Measurements from ENCODE around the gene C1QL4. TPM values are rescaled to one million over a fixed set of nuclear protein-coding genes. Genes with fewer than 3 reads are reported as not detected.

The C1QL4 gene
- total RNA-seq, 1 experiment from 2014 or later, result not detected

DNA sequence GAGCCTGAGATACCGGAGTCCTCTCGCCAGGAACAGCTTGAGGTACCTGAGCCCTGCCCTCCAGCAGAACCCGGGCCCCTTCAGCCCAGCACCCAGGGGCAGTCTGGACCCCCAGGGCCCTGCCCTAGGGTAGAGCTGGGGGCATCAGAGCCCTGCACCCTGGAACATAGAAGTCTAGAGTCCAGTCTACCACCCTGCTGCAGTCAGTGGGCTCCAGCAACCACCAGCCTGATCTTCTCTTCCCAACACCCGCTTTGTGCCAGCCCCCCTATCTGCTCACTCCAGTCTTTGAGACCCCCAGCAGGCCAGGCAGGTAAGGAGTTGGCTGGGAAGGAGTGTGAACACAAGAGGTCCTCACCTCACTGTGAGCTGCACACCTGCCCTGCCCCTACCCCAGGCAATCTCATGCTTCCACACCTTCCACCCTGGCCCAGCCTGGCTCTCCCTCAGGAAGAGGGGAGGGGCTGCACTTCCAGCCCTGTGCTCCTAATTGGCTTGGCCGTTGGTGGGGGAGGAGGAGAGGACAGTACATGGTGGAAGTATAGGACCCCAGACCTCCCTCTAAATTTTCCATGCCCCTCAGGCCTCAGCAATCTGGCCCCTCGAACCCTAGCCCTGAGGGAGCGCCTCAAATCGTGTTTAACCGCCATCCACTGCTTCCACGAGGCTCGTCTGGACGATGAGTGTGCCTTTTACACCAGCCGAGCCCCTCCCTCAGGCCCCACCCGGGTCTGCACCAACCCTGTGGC, 6.2 kb downstream of the C1QL4 start:
- H3K4me3 Mint-ChIP-seq (ENCODE audit: low read depth, unreplicated experiment), result no peak overlapping the region
- intact Hi-C loops (cut with micrococcal nuclease; ENCODE audit: unreplicated experiment), result no loop called here
- peaks cover 31% of the 10 kb centered on the region for H3K36me3 Mint-ChIP-seq (ENCODE audit: insufficient read depth, unreplicated experiment)
- no TSS peak for BruUV-seq (replicated peaks)
- CTCF ChIA-PET, result interaction anchor here (0.8 to 1.7 kb wide), 8 partner anchors 8 to 250 kb away, joined by 3 to 19 read pairs (median 12); partner anchors contain the start of genes DNAJC22 and TROAP
- H3K27me3 Mint-ChIP-seq (ENCODE audit: unreplicated experiment), result no peaks in the 10 kb centered on the region
- H3K4me1 Mint-ChIP-seq (ENCODE audit: low read depth, unreplicated experiment), result no peaks in the 10 kb centered on the region
- TF ChIP-seq, protein P1, sequence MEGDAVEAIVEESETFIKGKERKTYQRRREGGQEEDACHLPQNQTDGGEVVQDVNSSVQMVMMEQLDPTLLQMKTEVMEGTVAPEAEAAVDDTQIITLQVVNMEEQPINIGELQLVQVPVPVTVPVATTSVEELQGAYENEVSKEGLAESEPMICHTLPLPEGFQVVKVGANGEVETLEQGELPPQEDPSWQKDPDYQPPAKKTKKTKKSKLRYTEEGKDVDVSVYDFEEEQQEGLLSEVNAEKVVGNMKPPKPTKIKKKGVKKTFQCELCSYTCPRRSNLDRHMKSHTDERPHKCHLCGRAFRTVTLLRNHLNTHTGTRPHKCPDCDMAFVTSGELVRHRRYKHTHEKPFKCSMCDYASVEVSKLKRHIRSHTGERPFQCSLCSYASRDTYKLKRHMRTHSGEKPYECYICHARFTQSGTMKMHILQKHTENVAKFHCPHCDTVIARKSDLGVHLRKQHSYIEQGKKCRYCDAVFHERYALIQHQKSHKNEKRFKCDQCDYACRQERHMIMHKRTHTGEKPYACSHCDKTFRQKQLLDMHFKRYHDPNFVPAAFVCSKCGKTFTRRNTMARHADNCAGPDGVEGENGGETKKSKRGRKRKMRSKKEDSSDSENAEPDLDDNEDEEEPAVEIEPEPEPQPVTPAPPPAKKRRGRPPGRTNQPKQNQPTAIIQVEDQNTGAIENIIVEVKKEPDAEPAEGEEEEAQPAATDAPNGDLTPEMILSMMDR (IDR thresholded peaks at IDR 0.05; ENCODE audit: unreplicated experiment), result no peak
- DNase-seq, result no peak
- H3K9me3 Mint-ChIP-seq (ENCODE audit: low read depth, unreplicated experiment), result no peaks in the 10 kb centered on the region
- no peak overlapping the region for H3K27ac Mint-ChIP-seq (ENCODE audit: unreplicated experiment)

- CTCF ChIA-PET, result interaction anchor here (0.6 kb wide), 1 partner anchor 163 kb away, joined by 4 read pairs; no protein-coding TSS in a partner anchor
- H3K36me3 Mint-ChIP-seq (ENCODE audit: insufficient read depth, unreplicated experiment), result peaks cover 38% of the 10 kb centered on the region
- DNase-seq, result no peak
- H3K4me1 Mint-ChIP-seq (ENCODE audit: low read depth, unreplicated experiment), result no peaks in the 10 kb centered on the region
- no peak overlapping the region for H3K4me3 Mint-ChIP-seq (ENCODE audit: low read depth, unreplicated experiment)
- H3K27ac Mint-ChIP-seq (ENCODE audit: unreplicated experiment), result no peak overlapping the region
- H3K9me3 Mint-ChIP-seq (ENCODE audit: low read depth, unreplicated experiment), result no peaks in the 10 kb centered on the region
- H3K27me3 Mint-ChIP-seq (ENCODE audit: unreplicated experiment), result no peaks in the 10 kb centered on the region
- TF ChIP-seq, protein P1 (IDR thresholded peaks at IDR 0.05; ENCODE audit: unreplicated experiment), result no peak
- BruUV-seq (replicated peaks), result no TSS peak
- intact Hi-C loops (cut with micrococcal nuclease; ENCODE audit: unreplicated experiment), result no loop called here
Observed at GRCh38 chr12:49330032-49330619, 6.9 kb downstream of the C1QL4 start.

DNA sequence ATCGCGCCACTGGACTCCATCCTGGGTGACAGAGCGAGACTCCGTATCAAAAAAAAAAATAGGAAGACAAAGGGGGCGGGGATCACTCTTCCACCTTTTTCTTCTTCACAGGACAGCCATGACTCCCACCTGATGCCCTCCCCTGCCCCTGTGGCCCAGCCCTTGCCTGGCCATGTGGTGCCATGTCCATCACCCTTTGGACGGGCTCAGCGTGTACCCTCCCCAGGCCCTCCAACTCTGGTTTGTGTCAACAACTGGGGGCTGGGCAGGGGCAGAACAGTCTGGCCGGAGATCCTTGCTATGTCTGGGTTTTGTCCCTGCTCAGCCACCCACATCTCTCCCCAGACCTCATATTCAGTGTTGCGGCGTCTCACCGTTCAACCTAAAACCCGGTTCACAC, 8.2 kb downstream of the C1QL4 start:
- Mint-ChIP-seq H3K4me1 (ENCODE audit: low read depth, unreplicated experiment) (no peaks in the 10 kb centered on the region), H3K4me3 (ENCODE audit: low read depth, unreplicated experiment) (no peak overlapping the region), H3K27ac (ENCODE audit: unreplicated experiment) (no peak overlapping the region), H3K36me3 (ENCODE audit: insufficient read depth, unreplicated experiment) (peaks cover 40% of the 10 kb centered on the region), H3K9me3 (ENCODE audit: low read depth, unreplicated experiment) (no peaks in the 10 kb centered on the region), H3K27me3 (ENCODE audit: unreplicated experiment) (no peaks in the 10 kb centered on the region)
- no TSS peak for BruUV-seq (replicated peaks)
- TF ChIP-seq, protein P1 (IDR thresholded peaks at IDR 0.05; ENCODE audit: unreplicated experiment), result no peak
- intact Hi-C loops (cut with micrococcal nuclease; ENCODE audit: unreplicated experiment), result no loop called here
- DNase-seq, result no peak
- CTCF ChIA-PET, result no interaction called here

GRCh38 chr12:49327887-49328286, 9.1 kb downstream of the C1QL4 start:
- H3K9me3 Mint-ChIP-seq (ENCODE audit: low read depth, unreplicated experiment), result no peaks in the 10 kb centered on the region
- H3K4me1 Mint-ChIP-seq (ENCODE audit: low read depth, unreplicated experiment), result no peaks in the 10 kb centered on the region
- BruUV-seq (replicated peaks), result no TSS peak
- no peaks in the 10 kb centered on the region for H3K27me3 Mint-ChIP-seq (ENCODE audit: unreplicated experiment)
- TF ChIP-seq, protein P1 (IDR thresholded peaks at IDR 0.05; ENCODE audit: unreplicated experiment), result no peak
- CTCF ChIA-PET, result no interaction called here
- no peak overlapping the region for H3K4me3 Mint-ChIP-seq (ENCODE audit: low read depth, unreplicated experiment)
- DNase-seq, result no peak
- H3K36me3 Mint-ChIP-seq (ENCODE audit: insufficient read depth, unreplicated experiment), result peaks cover 47% of the 10 kb centered on the region
- intact Hi-C loops (cut with micrococcal nuclease; ENCODE audit: unreplicated experiment), result no loop called here
- no peak overlapping the region for H3K27ac Mint-ChIP-seq (ENCODE audit: unreplicated experiment)

Measured in Calu3 (cell line).